Uterus (tissue), 2 donors: Measurements from ENCODE around the gene SYNJ2BP.

ENCODE experiments used
- CTCF ChIP-seq, 4 experiments: fragments of 200-600 bp in 2 of 4; fragments of 450-650 bp in 2 of 4; sonication (generic) in 2 of 4; IDR thresholded peaks; one replicate each; pipeline ENCODE4 v1.5.1; 2016 to 2019; ENCODE audit warnings: antibody characterized with exemption in 4 of 4, mild to moderate bottlenecking in 2 of 4, moderate library complexity in 1 of 4
- POLR2A ChIP-seq, 2 donors: fragments of 450-650 bp; IDR thresholded peaks; one replicate each; pipeline ENCODE4 v1.6.1; 2016; ENCODE audit warnings: antibody characterized with exemption in 2 of 2, mild to moderate bottlenecking in 1 of 2, moderate library complexity in 1 of 2

GRCh38 chr14:70451874-70452273 is 35.0 kb upstream of the SYNJ2BP start, which contains the start of gene ADAM21:
- TF ChIP-seq CTCF (IDR thresholded peaks at IDR 0.05): no peak
- TF ChIP-seq POLR2A (IDR thresholded peaks at IDR 0.05): no peak
